HCT116 (cell line): ENCODE measurements around the gene PAPOLB.

Experiments
- CTCF ChIP-seq, 3 experiments: fragments of 200-600 bp in 1 of 3; sonication (generic) in 1 of 3; IDR thresholded peaks in 2 of 3; conservative IDR thresholded peaks in 1 of 3; 2 replicates each; pipeline ENCODE4 v1.5.1; 2012 to 2017; ENCODE audit warnings: low read depth in 2 of 3, low read length in 2 of 3, antibody characterized with exemption in 1 of 3, borderline replicate concordance in 1 of 3, control low read depth in 1 of 3, mild to moderate bottlenecking in 1 of 3, mixed read lengths in 1 of 3, mixed run types in 1 of 3, moderate library complexity in 1 of 3; ENCODE audit not compliant: insufficient read depth in 1 of 3
- EGR1 ChIP-seq: IDR thresholded peaks from 2 replicates; pipeline ENCODE4 v1.6.1; 2012; ENCODE audit warnings: low read depth
- EZH2 ChIP-seq: fragments of 200-600 bp; sonication (generic); IDR thresholded peaks from 2 replicates; pipeline ENCODE4 v1.6.1; 2017; ENCODE audit warnings: antibody characterized with exemption, mixed run types
- REST ChIP-seq: IDR thresholded peaks from 2 replicates; pipeline ENCODE4 v1.6.1; 2012; ENCODE audit warnings: low read depth

GRCh38 chr7:4832711-4833110 lies 29.1 kb downstream of the PAPOLB start:
- TF ChIP-seq CTCF (IDR thresholded peaks at IDR 0.05 in 2 of 3, conservative IDR thresholded peaks at IDR 0.05 in 1 of 3; ENCODE audit: borderline replicate concordance in 1 of 3, insufficient read depth in 1 of 3, low read depth in 2 of 3, low read length in 2 of 3), result no peak
- no peak for TF ChIP-seq EGR1
- no peak for TF ChIP-seq EZH2
- no peak for TF ChIP-seq REST
